ENCODE data around the gene ROBO2. TPM values are rescaled to one million over a fixed set of nuclear protein-coding genes. Genes with fewer than 3 reads are reported as not detected.

ROBO2 gene
- total and polyA plus RNA-seq, 10 of the 15 experiments (the other 5 are each of a cell fraction or from before 2014, with no cell fraction given) = 0.22 to 2.5 (median 0.81) TPM

DNA sequence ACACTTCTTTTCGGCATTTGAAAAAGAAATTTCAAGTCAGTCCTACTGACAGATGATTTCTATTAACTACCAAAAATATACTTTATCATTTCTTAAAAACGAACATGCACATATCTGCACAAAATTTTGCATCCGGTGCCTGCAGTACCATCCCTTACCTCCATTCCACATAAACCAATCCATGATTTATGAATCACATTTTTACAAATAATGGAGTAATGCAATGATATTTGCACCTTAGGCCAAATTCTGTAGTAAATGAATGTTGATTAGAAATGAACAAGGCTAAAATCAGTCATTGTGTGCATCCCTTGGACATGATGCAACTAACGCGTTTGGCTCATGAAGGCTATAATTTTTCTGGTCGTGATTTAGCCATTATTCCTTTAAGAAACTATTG is 46.5 kb downstream of the ROBO2 start:
- no peak for FAIRE-seq
- H3K9me3 ChIP-seq (replicated peaks; ENCODE audit: control insufficient read depth, insufficient read depth, low read length) = no peaks in the 10 kb centered on the region
- H3K4me2 ChIP-seq (ENCODE audit: control insufficient read depth, insufficient read depth) = no peak overlapping the region
- H4K20me1 ChIP-seq (ENCODE audit: control insufficient read depth, insufficient read depth) = no peaks in the 10 kb centered on the region
- BruUV-seq (replicated peaks) = no TSS peak
- SMC1A ChIA-PET (ENCODE audit: uncharacterized antibody, unreplicated experiment) = no interaction called here
- H3K4me3 ChIP-seq = no peak overlapping the region
- H2AFZ ChIP-seq (ENCODE audit: control insufficient read depth, low read depth, low read length) = no peak overlapping the region
- no peak overlapping the region for H3K9ac ChIP-seq (ENCODE audit: control insufficient read depth, insufficient read depth, low read length)
- ATAC-seq = no peak
- no peak for DNase-seq (ENCODE audit: low read depth, low spot score)
- H3K4me1 ChIP-seq (ENCODE audit: control insufficient read depth, insufficient read depth, low read length) = no peaks in the 10 kb centered on the region
- H3K36me3 ChIP-seq (ENCODE audit: control insufficient read depth in 2 of 2, insufficient read depth in 2 of 2, low read length in 1 of 2) = no peaks in the 10 kb centered on the region
- POLR2A ChIA-PET = no interaction called here
- no peak for TF ChIP-seq SRF (IDR thresholded peaks at IDR 0.05; ENCODE audit: low read depth in 2 of 2, low read length in 2 of 2)
- TF ChIP-seq RBBP5 (conservative IDR thresholded peaks at IDR 0.05) = no peak
- TF ChIP-seq MEF2B (IDR thresholded peaks at IDR 0.05; ENCODE audit: partially characterized antibody, poor library complexity, severe bottlenecking) = no peak
- TF ChIP-seq FOXM1 (IDR thresholded peaks at IDR 0.05; ENCODE audit: low read depth, low read length) = no peak
- no peak for TF ChIP-seq NRF1 (conservative IDR thresholded peaks at IDR 0.05; ENCODE audit: low read depth, low read length)
- WGBS (ENCODE audit: insufficient coverage, insufficient replicate concordance, low lambda C conversion rate, missing lambda C conversion rate) = 52% methylated on average over 6 of the region's 6 CpGs
- RAD21 ChIA-PET (ENCODE audit: unreplicated experiment) = no interaction called here
- H3K27me3 ChIP-seq (replicated peaks in 1 of 2; ENCODE audit: control insufficient read depth in 2 of 2, insufficient read depth in 2 of 2, low read length in 1 of 2) = no peaks in the 10 kb centered on the region; a peak in 1 of 4 replicates
- in situ Hi-C loops (cut with MboI) = no loop called here
- intact Hi-C loops (cut with micrococcal nuclease; ENCODE audit: unreplicated experiment) = no loop called here
- H3K27ac ChIP-seq (ENCODE audit: control insufficient read depth, insufficient read depth) = no peak overlapping the region
- CTCF ChIA-PET = no interaction called here
- no peaks in the 10 kb centered on the region for H3K79me2 ChIP-seq (ENCODE audit: control insufficient read depth, insufficient read depth, low read length)

DNA sequence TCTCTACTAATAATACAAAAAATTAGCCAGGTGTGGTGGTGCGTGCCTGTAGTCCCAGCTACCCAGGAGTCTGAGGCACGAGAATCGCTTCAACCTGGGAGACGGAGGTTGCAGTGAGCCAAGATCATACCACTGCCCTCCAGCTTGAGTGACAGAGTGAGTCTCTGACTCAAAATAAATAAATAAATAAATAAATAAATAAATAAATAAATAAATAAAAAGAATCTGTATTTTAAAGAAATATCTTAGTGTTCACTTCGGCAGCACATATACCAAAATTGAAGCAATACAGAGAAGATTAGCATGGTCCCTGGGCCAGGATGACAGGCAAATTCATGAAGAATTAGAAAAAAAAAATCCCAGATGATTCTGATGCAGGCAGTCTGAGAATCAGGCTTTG is 51.9 kb downstream of the ROBO2 start:
- ChIA-PET RAD21 (ENCODE audit: unreplicated experiment) (no interaction called here), CTCF (no interaction called here), SMC1A (ENCODE audit: uncharacterized antibody, unreplicated experiment) (no interaction called here), POLR2A (no interaction called here)
- no peak overlapping the region for H3K4me3 ChIP-seq
- H3K9ac ChIP-seq (ENCODE audit: control insufficient read depth, insufficient read depth, low read length) = no peak overlapping the region
- no peak overlapping the region for H3K27ac ChIP-seq (ENCODE audit: control insufficient read depth, insufficient read depth)
- FAIRE-seq (no peak), DNase-seq (ENCODE audit: low read depth, low spot score) (no peak), ATAC-seq (no peak)
- no peaks in the 10 kb centered on the region for H4K20me1 ChIP-seq (ENCODE audit: control insufficient read depth, insufficient read depth)
- no peak overlapping the region for H3K4me2 ChIP-seq (ENCODE audit: control insufficient read depth, insufficient read depth)
- H3K4me1 ChIP-seq (ENCODE audit: control insufficient read depth, insufficient read depth, low read length) = no peaks in the 10 kb centered on the region
- 86% methylated on average over 5 of the region's 5 CpGs for WGBS (ENCODE audit: insufficient coverage, insufficient replicate concordance, low lambda C conversion rate, missing lambda C conversion rate)
- H3K79me2 ChIP-seq (ENCODE audit: control insufficient read depth, insufficient read depth, low read length) = no peaks in the 10 kb centered on the region
- intact Hi-C loops (cut with micrococcal nuclease; ENCODE audit: unreplicated experiment) (no loop called here), in situ Hi-C loops (cut with MboI) (no loop called here)
- no peak overlapping the region for H2AFZ ChIP-seq (ENCODE audit: control insufficient read depth, low read depth, low read length)
- BruUV-seq (replicated peaks) = no TSS peak
- no peaks in the 10 kb centered on the region for H3K9me3 ChIP-seq (replicated peaks; ENCODE audit: control insufficient read depth, insufficient read depth, low read length)
- H3K36me3 ChIP-seq (ENCODE audit: control insufficient read depth in 2 of 2, insufficient read depth in 2 of 2, low read length in 1 of 2) = no peaks in the 10 kb centered on the region
- no peaks in the 10 kb centered on the region for H3K27me3 ChIP-seq (replicated peaks in 1 of 2; ENCODE audit: control insufficient read depth in 2 of 2, insufficient read depth in 2 of 2, low read length in 1 of 2)
- TF ChIP-seq, protein P1, sequence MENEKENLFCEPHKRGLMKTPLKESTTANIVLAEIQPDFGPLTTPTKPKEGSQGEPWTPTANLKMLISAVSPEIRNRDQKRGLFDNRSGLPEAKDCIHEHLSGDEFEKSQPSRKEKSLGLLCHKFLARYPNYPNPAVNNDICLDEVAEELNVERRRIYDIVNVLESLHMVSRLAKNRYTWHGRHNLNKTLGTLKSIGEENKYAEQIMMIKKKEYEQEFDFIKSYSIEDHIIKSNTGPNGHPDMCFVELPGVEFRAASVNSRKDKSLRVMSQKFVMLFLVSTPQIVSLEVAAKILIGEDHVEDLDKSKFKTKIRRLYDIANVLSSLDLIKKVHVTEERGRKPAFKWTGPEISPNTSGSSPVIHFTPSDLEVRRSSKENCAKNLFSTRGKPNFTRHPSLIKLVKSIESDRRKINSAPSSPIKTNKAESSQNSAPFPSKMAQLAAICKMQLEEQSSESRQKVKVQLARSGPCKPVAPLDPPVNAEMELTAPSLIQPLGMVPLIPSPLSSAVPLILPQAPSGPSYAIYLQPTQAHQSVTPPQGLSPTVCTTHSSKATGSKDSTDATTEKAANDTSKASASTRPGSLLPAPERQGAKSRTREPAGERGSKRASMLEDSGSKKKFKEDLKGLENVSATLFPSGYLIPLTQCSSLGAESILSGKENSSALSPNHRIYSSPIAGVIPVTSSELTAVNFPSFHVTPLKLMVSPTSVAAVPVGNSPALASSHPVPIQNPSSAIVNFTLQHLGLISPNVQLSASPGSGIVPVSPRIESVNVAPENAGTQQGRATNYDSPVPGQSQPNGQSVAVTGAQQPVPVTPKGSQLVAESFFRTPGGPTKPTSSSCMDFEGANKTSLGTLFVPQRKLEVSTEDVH (IDR thresholded peaks at IDR 0.05; ENCODE audit: low read depth, partially characterized antibody) = no peak
- TF ChIP-seq, protein P2, sequence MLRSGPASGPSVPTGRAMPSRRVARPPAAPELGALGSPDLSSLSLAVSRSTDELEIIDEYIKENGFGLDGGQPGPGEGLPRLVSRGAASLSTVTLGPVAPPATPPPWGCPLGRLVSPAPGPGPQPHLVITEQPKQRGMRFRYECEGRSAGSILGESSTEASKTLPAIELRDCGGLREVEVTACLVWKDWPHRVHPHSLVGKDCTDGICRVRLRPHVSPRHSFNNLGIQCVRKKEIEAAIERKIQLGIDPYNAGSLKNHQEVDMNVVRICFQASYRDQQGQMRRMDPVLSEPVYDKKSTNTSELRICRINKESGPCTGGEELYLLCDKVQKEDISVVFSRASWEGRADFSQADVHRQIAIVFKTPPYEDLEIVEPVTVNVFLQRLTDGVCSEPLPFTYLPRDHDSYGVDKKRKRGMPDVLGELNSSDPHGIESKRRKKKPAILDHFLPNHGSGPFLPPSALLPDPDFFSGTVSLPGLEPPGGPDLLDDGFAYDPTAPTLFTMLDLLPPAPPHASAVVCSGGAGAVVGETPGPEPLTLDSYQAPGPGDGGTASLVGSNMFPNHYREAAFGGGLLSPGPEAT (IDR thresholded peaks at IDR 0.05; ENCODE audit: low read depth) = no peak
- TF ChIP-seq ZNF217 (IDR thresholded peaks at IDR 0.05) (no peak), CREB1 (IDR thresholded peaks at IDR 0.05; ENCODE audit: low read depth) (no peak), EED (IDR thresholded peaks at IDR 0.05; ENCODE audit: low read depth) (no peak), STAT3 (IDR thresholded peaks at IDR 0.05; ENCODE audit: low read depth, low read length) (no peak), ATF7 (IDR thresholded peaks at IDR 0.05; ENCODE audit: low read depth) (no peak), NR2C2 (IDR thresholded peaks at IDR 0.05; ENCODE audit: borderline replicate concordance, control insufficient read depth, insufficient read length, low read depth) (no peak), NFXL1 (IDR thresholded peaks at IDR 0.05; ENCODE audit: borderline replicate concordance) (no peak)

All from GM12878 (cell line).